Frontal cortex (tissue), 1 donor: ENCODE data around the gene C1QC. TPM values are rescaled to one million over a fixed set of nuclear protein-coding genes. Genes with fewer than 3 reads are reported as not detected.

Source experiments
- small RNA-seq: library from RNA; depleted of rRNA; stranded (forward); fragments of <200 nt; gene quantifications from one replicate; pipeline ENCODE3, GENCODE V24; 2014
- total RNA-seq: library from RNA; depleted of rRNA; stranded (reverse); fragments of >200 nt; gene quantifications from one replicate; pipeline ENCODE4 v1.2.3, GENCODE V29; 2014

The C1QC gene
- total RNA-seq, 1 donor from 2014 or later: 7.3 TPM

Small RNA genes lying within 50 kb of the gene (small RNA-seq; reads per million reads assigned to genes)
- not detected for gene MIR6127

Other genes with a start within 250 kb of the C1QC start
- gene ZBTB40, start 191.8 kb upstream of the C1QC start, total RNA-seq: 10.2 TPM
- 2.0 TPM for gene EPHA8, start 80.1 kb upstream of the C1QC start, total RNA-seq
- 8.6 TPM for gene C1QA, start 7.0 kb upstream of the C1QC start, total RNA-seq
- 5.3 TPM for gene C1QB, start 9.6 kb downstream of the C1QC start, total RNA-seq
- gene EPHB2, start 67.2 kb downstream of the C1QC start, total RNA-seq: 22.8 TPM